BJ (cell line): ENCODE data around the gene N4BP2L2. TPM values are rescaled to one million over a fixed set of nuclear protein-coding genes. Genes with fewer than 3 reads are reported as not detected.

Source experiments
- CTCF ChIA-PET: fragments of 350-600 bp; formaldehyde crosslinking; extraction: SDS; loops from one replicate; lab custom pipeline; 2021; ENCODE audit warnings: antibody characterized with exemption, inconsistent platforms; lab: Yijun Ruan, JAX
- POLR2A ChIA-PET: fragments of 300-600 bp; sonication (Branson Sonifier 250); formaldehyde crosslinking; extraction: SDS; loops from one replicate; lab custom pipeline; 2021; ENCODE audit warnings: antibody characterized with exemption; lab: Charles Lee
- DNase-seq: peaks from one replicate; pipeline ENCODE4 v3.0.0-alpha.2; 2011; ENCODE audit warnings: low read depth
- H3K27me3 ChIP-seq: 2 replicates; pipeline ENCODE4 v1.6.0; 2011; ENCODE audit warnings: low read length; ENCODE audit not compliant: control insufficient read depth, insufficient read depth
- H3K36me3 ChIP-seq: 2 replicates; pipeline ENCODE4 v1.5.1; 2011; ENCODE audit warnings: low read length; ENCODE audit not compliant: control insufficient read depth, insufficient read depth
- H3K4me3 ChIP-seq: 2 replicates; pipeline ENCODE4 v1.5.1; 2011; ENCODE audit warnings: low read depth, mild to moderate bottlenecking, control low read depth, low read length
- polyA plus RNA-seq: library from polyadenylated mRNA; depleted of rRNA; stranded (reverse); fragments of >200 nt; gene quantifications from 2 replicates; pipeline ENCODE4 v1.2.3, GENCODE V29; 2011
- TF ChIP-seq, protein P1 (sequence below): IDR thresholded peaks from 2 replicates; pipeline ENCODE4 v1.5.1; 2011; ENCODE audit warnings: low read depth, mild to moderate bottlenecking, control low read depth, inconsistent platforms, low read length, moderate library complexity; ENCODE audit not compliant: insufficient read depth

N4BP2L2 gene
- polyA plus RNA-seq, 1 experiment: 16.5 TPM

DNA sequence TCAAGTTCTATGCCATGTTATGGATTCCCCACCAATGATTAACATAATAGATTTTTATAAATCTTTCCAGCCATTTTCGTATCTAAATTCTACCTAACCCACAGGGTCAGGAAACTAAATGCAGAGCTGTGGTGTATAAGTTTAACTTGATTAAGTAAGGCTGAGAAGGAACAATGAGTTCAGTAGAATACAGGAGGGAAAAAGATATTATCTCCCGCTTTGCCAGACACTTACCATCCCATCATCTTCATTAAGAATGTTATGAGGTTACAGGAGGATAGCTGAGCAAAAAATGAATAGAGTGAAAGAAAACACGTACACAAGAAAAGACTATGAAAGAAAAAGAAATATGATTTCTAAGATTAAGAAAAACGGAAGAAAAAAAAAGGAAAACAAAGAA, 27.1 kb downstream of the N4BP2L2 start:
- ChIA-PET POLR2A (no interaction called here), CTCF (no interaction called here)
- no peak overlapping the region for H3K4me3 ChIP-seq
- H3K36me3 ChIP-seq: peaks cover 3% of the 10 kb centered on the region
- no peaks in the 10 kb centered on the region for H3K27me3 ChIP-seq
- TF ChIP-seq, protein P1, sequence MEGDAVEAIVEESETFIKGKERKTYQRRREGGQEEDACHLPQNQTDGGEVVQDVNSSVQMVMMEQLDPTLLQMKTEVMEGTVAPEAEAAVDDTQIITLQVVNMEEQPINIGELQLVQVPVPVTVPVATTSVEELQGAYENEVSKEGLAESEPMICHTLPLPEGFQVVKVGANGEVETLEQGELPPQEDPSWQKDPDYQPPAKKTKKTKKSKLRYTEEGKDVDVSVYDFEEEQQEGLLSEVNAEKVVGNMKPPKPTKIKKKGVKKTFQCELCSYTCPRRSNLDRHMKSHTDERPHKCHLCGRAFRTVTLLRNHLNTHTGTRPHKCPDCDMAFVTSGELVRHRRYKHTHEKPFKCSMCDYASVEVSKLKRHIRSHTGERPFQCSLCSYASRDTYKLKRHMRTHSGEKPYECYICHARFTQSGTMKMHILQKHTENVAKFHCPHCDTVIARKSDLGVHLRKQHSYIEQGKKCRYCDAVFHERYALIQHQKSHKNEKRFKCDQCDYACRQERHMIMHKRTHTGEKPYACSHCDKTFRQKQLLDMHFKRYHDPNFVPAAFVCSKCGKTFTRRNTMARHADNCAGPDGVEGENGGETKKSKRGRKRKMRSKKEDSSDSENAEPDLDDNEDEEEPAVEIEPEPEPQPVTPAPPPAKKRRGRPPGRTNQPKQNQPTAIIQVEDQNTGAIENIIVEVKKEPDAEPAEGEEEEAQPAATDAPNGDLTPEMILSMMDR: no peak
- DNase-seq: no peak

DNA sequence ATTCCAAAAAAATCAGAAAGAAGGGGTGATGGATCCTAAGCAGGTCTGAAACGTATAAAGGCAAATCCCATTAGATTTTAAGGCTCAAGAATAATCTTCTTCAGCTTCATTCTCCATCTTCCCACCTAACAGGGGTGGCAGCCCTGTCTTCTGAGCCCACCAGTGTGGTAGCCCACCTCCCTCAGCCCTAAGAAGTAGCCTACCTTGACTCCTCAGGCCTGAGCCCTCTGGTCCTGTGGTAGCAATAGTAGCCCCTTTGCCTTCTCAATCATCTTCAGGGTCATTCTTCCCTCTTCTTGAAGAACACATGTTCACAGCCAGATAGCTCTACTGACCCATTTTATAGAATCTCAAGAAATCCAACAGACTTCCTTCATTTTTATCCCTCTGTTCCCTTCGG, 33.7 kb downstream of the N4BP2L2 start:
- TF ChIP-seq, protein P1: no peak
- ChIA-PET POLR2A (no interaction called here), CTCF (no interaction called here)
- Histone ChIP-seq H3K4me3 (no peak overlapping the region), H3K36me3 (0 out of 2 replicates have a peak, but pooled peaks cover 2% of the 10 kb centered on the region), H3K27me3 (no peaks in the 10 kb centered on the region)
- DNase-seq: no peak

DNA sequence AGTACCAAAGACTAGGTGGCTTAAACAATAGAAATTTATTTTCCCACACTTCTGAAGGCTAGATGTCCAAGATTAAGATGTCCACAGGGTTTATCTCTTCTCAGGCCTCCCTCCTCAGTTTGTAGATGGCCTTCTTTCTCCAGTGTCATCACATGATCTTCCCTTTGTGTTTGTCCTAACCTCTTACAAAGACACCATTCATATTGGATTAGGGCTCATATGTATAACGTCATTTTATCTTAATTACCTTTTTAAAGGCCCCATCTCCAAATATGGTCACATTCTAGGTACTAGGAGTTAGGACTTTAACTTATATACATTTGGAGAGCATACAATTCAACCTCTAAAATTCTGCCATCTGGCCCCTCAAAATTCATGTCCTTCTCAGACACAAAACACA, 34.3 kb downstream of the N4BP2L2 start:
- Histone ChIP-seq H3K27me3 (no peaks in the 10 kb centered on the region), H3K4me3 (no peak overlapping the region), H3K36me3 (0 out of 2 replicates have a peak, but pooled peaks cover 2% of the 10 kb centered on the region)
- CTCF ChIA-PET: interaction anchor here (1.5 kb wide), 1 partner anchor 9 kb away, joined by 4 read pairs; no protein-coding TSS in a partner anchor
- TF ChIP-seq, protein P1: no peak
- POLR2A ChIA-PET: no interaction called here
- DNase-seq: no peak

DNA sequence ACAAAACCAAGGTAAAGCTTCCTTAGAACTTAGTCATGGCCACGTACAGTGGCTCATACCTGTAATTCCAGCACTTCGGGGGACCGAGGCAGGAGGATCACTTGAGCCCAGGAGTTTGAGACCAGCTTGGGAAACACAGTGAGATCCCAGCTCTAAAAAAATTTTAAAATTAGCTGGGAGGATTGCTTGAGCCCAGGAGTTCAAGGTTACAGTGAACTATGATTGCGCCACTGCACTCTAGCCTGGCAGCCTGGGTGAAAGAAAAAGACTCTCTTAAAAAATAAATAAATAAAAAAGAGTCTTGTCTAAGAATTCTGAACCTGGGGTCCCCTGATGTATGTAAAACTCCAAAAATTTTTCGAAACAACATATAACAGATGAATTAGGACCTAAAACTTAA, 34.9 kb downstream of the N4BP2L2 start:
- Histone ChIP-seq H3K27me3 (no peaks in the 10 kb centered on the region), H3K4me3 (no peak overlapping the region), H3K36me3 (no peaks in the 10 kb centered on the region)
- CTCF ChIA-PET: interaction anchor here (0.6 to 1.5 kb wide), 2 partner anchors 9 to 137 kb away, joined by 4 read pairs; no protein-coding TSS in a partner anchor
- DNase-seq: no peak
- TF ChIP-seq, protein P1: no peak
- POLR2A ChIA-PET: no interaction called here

DNA sequence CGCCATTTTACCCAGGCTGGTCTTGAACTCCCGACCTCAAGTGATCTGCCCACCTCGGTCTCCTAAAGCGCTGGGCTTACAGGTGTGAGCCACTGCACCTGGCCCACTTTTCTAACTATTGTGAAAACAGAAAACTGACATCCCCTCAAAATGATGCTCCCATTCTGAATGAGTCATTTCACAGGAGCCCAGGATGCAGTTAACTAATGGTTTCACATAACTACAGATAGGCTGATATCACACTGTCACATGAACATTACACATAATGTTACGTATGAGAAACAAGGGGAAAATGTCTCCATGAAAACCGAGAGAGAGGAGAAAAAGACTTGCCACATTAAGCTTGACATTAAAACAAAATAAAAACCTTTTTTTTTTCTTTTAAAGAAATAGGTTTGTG, 37.5 kb downstream of the N4BP2L2 start:
- CTCF ChIA-PET: no interaction called here
- no peak for DNase-seq
- POLR2A ChIA-PET: no interaction called here
- Histone ChIP-seq H3K4me3 (no peak overlapping the region), H3K27me3 (no peaks in the 10 kb centered on the region), H3K36me3 (no peaks in the 10 kb centered on the region)
- TF ChIP-seq, protein P1: no peak
